K562 (cell line): ENCODE results near the gene HDAC7. TPM values are rescaled to one million over a fixed set of nuclear protein-coding genes. Genes with fewer than 3 reads are reported as not detected.

Experiments used
- E2F6 ChIP-seq, 2 experiments: IDR thresholded peaks; 2 replicates each; pipeline ENCODE4 v1.6.1; 2011; ENCODE audit warnings: borderline replicate concordance in 1 of 2, control low read depth in 1 of 2, low read depth in 1 of 2, low read length in 1 of 2, mild to moderate bottlenecking in 1 of 2, mixed read lengths in 1 of 2, moderate library complexity in 1 of 2; ENCODE audit not compliant: insufficient read depth in 1 of 2, insufficient read length in 1 of 2, poor library complexity in 1 of 2, severe bottlenecking in 1 of 2; ENCODE audit errors: extremely low read depth in 1 of 2
- ERF ChIP-seq: fragments of 450-650 bp; formaldehyde crosslinking; IDR thresholded peaks from 2 replicates; pipeline ENCODE4 v1.4.0; 2020; ENCODE audit warnings: mild to moderate bottlenecking, mixed read lengths
- FOXK2 ChIP-seq, 2 experiments: fragments of 450-650 bp; IDR thresholded peaks in 1 of 2; conservative IDR thresholded peaks in 1 of 2; 2 replicates each; pipeline ENCODE4 v1.6.1; 2016; ENCODE audit warnings: low read depth in 2 of 2, mild to moderate bottlenecking in 1 of 2
- HDGF ChIP-seq: fragments of 450-650 bp; IDR thresholded peaks from 2 replicates; pipeline ENCODE4 v1.6.1; 2016
- MCM5 ChIP-seq: fragments of 450-650 bp; IDR thresholded peaks from 2 replicates; pipeline ENCODE4 v1.6.1; 2016; ENCODE audit warnings: low read depth
- NFATC3 ChIP-seq: fragments of 450-650 bp; IDR thresholded peaks from 2 replicates; pipeline ENCODE4 v1.6.1; 2017; ENCODE audit warnings: mild to moderate bottlenecking
- PCBP1 ChIP-seq: fragments of 200-400 bp; formaldehyde crosslinking; IDR thresholded peaks from 2 replicates; pipeline ENCODE4 v1.6.1; 2018; ENCODE audit warnings: mild to moderate bottlenecking, low read depth, low read length; ENCODE audit not compliant: poor library complexity, severe bottlenecking
- SAP30 ChIP-seq: fragments of 200-600 bp; sonication (generic); IDR thresholded peaks from 2 replicates; pipeline ENCODE4 v1.6.1; 2012; ENCODE audit warnings: borderline replicate concordance, low read depth, mild to moderate bottlenecking, moderate library complexity, low read length, control low read depth, inconsistent platforms; ENCODE audit not compliant: insufficient read depth, poor library complexity, severe bottlenecking
- SP1 ChIP-seq: sonication (generic); formaldehyde crosslinking; IDR thresholded peaks from 2 replicates; pipeline ENCODE4 v1.8.1; 2022; ENCODE audit warnings: mild to moderate bottlenecking, missing genetic modification reagents
- TEAD1 ChIP-seq, 2 experiments: fragments of 450-650 bp in 1 of 2; sonication (generic) in 1 of 2; formaldehyde crosslinking; IDR thresholded peaks; 2 replicates each; pipeline versions ENCODE4 v1.4.0 to v1.8.0; 2020 to 2022; ENCODE audit warnings: mild to moderate bottlenecking in 2 of 2, missing genetic modification reagents in 1 of 2
- THRAP3 ChIP-seq: fragments of 450-650 bp; IDR thresholded peaks from 2 replicates; pipeline ENCODE4 v1.6.1; 2016; ENCODE audit warnings: mild to moderate bottlenecking, inconsistent platforms, borderline replicate concordance
- YBX1 ChIP-seq: fragments of 450-650 bp; IDR thresholded peaks from 2 replicates; pipeline ENCODE4 v1.7.1; 2016; ENCODE audit warnings: mild to moderate bottlenecking
- ZNF184 ChIP-seq: sonication (generic); formaldehyde crosslinking; IDR thresholded peaks from 2 replicates; pipeline ENCODE4 v1.5.0; 2020; ENCODE audit warnings: missing genetic modification reagents
- ZNF3 ChIP-seq: fragments of 250-450 bp; sonication (Bioruptor Pico); IDR thresholded peaks from 2 replicates; pipeline ENCODE4 v1.5.0; 2021; ENCODE audit warnings: mild to moderate bottlenecking, moderate library complexity
- polyA plus RNA-seq, 8 experiments: library from polyadenylated mRNA; depleted of rRNA in 4 of 8; stranded (reverse) in 5 of 8; unstranded in 3 of 8; fragments of >200 nt; fragmentation: Nextera tagmentation in 2 of 8; fragmentation: Illumina TruSeq in 1 of 8; extraction: Ambion mirVana in 2 of 8; extraction: Trizol in 1 of 8; gene quantifications; 2 replicates each; pipeline versions ENCODE4 v1.2.1 to v1.2.3, GENCODE V29; 2011 to 2014; ENCODE audit warnings: inconsistent platforms in 1 of 8, missing spikeins in 1 of 8
- total RNA-seq, 7 experiments: library from RNA; depleted of rRNA in 6 of 7; stranded (reverse); fragments of >200 nt in 6 of 7; fragmentation: Illumina TruSeq in 2 of 7; extraction: Trizol in 2 of 7; gene quantifications; 2 replicates each; pipeline versions ENCODE4 v1.2.1 to v1.2.3, GENCODE V29; 2011 to 2021; ENCODE audit warnings: low replicate concordance in 1 of 7
- TF ChIP-seq, protein P1 (sequence below): fragments of 250-450 bp; sonication (Bioruptor Pico); IDR thresholded peaks from 2 replicates; pipeline ENCODE4 v1.8.0; 2021; ENCODE audit warnings: mild to moderate bottlenecking, moderate library complexity
- TF ChIP-seq, protein P2 (sequence below): sonication (generic); formaldehyde crosslinking; IDR thresholded peaks from 2 replicates; pipeline ENCODE4 v1.8.0; 2022; ENCODE audit warnings: mild to moderate bottlenecking, missing genetic modification reagents

The HDAC7 gene
- total and polyA plus RNA-seq, 9 of the 15 experiments (the other 6 are each of a cell fraction or from before 2014, with no cell fraction given), result 2.5 to 129 (median 31.1) TPM

DNA sequence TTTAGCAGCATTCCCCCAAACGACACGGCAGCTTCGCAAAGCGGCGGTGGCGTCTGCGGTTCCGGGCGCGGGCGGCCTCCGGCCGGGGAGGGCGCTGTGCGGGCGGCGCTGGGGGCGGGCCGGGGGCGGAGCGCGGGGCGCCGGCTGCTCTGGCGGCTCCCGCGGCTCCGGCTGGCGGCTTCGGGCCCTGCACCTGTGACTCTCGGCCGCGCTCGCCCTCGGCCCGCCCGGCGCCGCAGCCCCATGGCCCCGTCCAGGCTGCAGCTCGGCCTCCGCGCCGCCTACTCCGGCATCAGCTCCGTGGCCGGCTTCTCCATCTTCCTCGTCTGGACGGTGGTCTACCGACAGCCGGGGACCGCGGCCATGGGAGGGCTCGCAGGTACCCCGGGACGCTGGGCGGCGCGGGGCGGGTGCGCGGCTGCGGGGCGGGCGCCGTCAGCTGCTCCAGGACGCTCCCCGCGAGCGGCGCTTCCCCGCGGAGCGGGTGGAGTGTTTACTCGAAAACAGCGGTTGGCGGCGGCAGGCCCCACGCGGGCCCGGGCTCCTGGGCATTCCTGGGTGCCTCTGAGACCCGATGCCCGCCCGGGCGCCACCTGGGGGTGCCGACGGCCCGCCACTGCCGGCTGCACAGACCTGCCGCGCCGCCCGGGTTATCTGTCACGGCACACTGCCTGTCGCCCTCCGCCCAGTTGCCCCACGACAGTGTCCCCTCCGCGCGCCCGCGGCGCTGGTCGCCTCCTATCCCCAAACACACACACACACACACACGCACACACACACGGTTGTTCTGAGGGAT is 46.4 kb downstream of the HDAC7 start, which contains the start of gene SLC48A1 (continued):
- TF ChIP-seq YBX1 (no peak), TEAD1 (CRISPR knock-in tag; IDR thresholded peaks at IDR 0.05) (no peak), SAP30 (no peak), E2F6 (IDR thresholded peaks at IDR 0.05; ENCODE audit: borderline replicate concordance in 1 of 2, extremely low read depth in 1 of 2, insufficient read depth in 1 of 2, insufficient read length in 1 of 2, low read depth in 1 of 2, low read length in 1 of 2, poor library complexity in 1 of 2, severe bottlenecking in 1 of 2) (peak; percentile 14 to 52), MCM5 (no peak), SP1 (CRISPR knock-in tag) (no peak), FOXK2 (conservative IDR thresholded peaks at IDR 0.05 in 1 of 2, IDR thresholded peaks at IDR 0.05 in 1 of 2; ENCODE audit: low read depth in 2 of 2) (no peak), PCBP1 (no peak), ZNF184 (CRISPR knock-in tag) (no peak), THRAP3 (no peak), ERF (0 out of 2 replicates have a peak, but pooled peaks have one; percentile 45), ZNF3 (CRISPR knock-in tag) (no peak), HDGF (no peak), NFATC3 (no peak)
- TF ChIP-seq, protein P1, sequence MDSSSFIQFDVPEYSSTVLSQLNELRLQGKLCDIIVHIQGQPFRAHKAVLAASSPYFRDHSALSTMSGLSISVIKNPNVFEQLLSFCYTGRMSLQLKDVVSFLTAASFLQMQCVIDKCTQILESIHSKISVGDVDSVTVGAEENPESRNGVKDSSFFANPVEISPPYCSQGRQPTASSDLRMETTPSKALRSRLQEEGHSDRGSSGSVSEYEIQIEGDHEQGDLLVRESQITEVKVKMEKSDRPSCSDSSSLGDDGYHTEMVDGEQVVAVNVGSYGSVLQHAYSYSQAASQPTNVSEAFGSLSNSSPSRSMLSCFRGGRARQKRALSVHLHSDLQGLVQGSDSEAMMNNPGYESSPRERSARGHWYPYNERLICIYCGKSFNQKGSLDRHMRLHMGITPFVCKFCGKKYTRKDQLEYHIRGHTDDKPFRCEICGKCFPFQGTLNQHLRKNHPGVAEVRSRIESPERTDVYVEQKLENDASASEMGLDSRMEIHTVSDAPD (CRISPR knock-in tag), result no peak
- TF ChIP-seq, protein P2, sequence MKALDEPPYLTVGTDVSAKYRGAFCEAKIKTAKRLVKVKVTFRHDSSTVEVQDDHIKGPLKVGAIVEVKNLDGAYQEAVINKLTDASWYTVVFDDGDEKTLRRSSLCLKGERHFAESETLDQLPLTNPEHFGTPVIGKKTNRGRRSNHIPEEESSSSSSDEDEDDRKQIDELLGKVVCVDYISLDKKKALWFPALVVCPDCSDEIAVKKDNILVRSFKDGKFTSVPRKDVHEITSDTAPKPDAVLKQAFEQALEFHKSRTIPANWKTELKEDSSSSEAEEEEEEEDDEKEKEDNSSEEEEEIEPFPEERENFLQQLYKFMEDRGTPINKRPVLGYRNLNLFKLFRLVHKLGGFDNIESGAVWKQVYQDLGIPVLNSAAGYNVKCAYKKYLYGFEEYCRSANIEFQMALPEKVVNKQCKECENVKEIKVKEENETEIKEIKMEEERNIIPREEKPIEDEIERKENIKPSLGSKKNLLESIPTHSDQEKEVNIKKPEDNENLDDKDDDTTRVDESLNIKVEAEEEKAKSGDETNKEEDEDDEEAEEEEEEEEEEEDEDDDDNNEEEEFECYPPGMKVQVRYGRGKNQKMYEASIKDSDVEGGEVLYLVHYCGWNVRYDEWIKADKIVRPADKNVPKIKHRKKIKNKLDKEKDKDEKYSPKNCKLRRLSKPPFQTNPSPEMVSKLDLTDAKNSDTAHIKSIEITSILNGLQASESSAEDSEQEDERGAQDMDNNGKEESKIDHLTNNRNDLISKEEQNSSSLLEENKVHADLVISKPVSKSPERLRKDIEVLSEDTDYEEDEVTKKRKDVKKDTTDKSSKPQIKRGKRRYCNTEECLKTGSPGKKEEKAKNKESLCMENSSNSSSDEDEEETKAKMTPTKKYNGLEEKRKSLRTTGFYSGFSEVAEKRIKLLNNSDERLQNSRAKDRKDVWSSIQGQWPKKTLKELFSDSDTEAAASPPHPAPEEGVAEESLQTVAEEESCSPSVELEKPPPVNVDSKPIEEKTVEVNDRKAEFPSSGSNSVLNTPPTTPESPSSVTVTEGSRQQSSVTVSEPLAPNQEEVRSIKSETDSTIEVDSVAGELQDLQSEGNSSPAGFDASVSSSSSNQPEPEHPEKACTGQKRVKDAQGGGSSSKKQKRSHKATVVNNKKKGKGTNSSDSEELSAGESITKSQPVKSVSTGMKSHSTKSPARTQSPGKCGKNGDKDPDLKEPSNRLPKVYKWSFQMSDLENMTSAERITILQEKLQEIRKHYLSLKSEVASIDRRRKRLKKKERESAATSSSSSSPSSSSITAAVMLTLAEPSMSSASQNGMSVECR (CRISPR knock-in tag), result peak; percentile 64; the same call in 1 of the 2 replicates
